NCI-H345 (cell line): ENCODE results near the gene TEX29.

Source experiments
- DNase-seq: peaks from one replicate; lab custom pipeline; 2025; lab: John Stamatoyannopoulos, UW

The TEX29 gene

DNA sequence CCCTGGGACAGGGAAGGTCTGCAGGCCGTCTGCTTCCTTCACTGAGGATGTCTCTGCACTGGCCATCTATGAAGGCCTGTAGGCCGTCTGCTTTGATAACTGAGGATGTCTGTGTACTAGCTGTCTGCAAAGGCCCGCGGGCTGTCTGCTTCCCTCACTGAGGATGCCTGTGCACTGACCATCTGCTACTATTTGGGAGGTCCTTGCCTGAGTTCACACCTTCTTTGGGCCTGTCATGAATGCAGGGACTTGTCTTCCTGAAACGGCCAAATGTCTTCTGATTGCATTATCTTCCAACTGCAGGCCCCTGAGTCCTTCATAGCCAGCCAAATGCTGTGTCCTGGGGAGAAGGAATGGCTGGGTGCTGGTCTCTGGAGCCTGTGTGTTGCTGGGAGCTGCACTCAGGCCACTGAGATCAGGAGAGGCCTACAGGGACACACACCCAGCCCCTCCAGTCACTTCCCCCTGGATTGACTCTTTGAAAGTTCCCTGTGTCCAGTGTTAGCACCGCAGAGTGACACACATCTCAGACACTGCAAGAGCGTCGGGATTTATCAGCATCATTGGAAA is 72.9 kb downstream of the TEX29 start:
- DNase-seq: no peak
